Measurements from ENCODE around the gene HELB. TPM values are rescaled to one million over a fixed set of nuclear protein-coding genes. Genes with fewer than 3 reads are reported as not detected.

Gene HELB
- polyA plus RNA-seq (2011; rRNA removed) (2.0 TPM in 2 replicates), polyA minus RNA-seq (2011; rRNA and poly(A)+ RNA removed) (4.7 and 5.3 TPM in 2 replicates)

DNA sequence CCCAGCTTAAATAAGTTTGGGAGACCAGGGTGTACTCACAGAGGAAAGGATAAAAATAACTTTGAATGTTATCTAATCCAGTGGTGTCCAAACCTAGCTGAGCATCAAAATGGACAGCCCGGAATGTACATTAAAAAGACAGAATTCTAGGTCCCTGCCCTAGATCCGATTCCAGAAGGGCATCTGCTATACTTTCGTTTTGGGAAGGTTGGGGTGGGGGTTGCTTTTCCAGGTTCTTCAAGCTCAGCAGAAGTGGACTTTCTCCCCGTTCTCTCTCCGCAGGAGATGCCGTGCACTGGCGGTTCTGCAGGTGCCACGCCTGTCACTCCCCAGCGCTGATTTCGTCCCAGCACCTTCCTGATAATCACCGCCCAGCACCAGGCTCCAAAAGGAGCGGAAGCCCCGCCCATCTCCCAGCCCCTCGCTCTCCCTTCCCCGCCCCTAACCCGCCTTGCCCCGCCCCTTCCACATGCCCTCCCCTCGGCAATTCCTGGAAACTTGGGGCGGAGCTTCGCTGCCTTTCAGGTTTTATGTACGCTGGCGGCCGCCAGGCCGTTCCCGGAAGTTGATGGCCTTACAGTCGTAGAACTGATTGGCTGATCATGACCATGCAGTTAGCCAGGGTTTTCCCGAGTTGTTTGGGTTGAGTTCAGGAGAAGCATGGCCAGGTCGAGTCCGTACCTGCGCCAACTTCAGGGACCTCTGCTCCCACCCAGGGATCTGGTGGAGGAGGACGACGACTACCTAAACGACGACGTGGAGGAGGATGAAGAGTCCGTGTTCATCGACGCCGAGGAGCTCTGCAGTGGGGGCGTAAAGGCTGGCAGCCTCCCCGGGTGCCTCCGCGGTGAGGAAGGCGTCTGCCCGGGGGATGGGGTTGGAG, at the start of gene HELB:
TSS of gene HELB (plus strand) at position 550 of the 883 bp plus-strand sequence. CDS start at position 661, 111 bp downstream.
- H3K27me3 ChIP-seq (ENCODE audit: control insufficient read depth, insufficient read depth, low read length): peaks cover 2% of the 10 kb centered on the region
- H3K4me3 ChIP-seq (ENCODE audit: low read depth, low read length): peak within 1 kb of the TSS; percentile 99
- TF ChIP-seq, protein P1, sequence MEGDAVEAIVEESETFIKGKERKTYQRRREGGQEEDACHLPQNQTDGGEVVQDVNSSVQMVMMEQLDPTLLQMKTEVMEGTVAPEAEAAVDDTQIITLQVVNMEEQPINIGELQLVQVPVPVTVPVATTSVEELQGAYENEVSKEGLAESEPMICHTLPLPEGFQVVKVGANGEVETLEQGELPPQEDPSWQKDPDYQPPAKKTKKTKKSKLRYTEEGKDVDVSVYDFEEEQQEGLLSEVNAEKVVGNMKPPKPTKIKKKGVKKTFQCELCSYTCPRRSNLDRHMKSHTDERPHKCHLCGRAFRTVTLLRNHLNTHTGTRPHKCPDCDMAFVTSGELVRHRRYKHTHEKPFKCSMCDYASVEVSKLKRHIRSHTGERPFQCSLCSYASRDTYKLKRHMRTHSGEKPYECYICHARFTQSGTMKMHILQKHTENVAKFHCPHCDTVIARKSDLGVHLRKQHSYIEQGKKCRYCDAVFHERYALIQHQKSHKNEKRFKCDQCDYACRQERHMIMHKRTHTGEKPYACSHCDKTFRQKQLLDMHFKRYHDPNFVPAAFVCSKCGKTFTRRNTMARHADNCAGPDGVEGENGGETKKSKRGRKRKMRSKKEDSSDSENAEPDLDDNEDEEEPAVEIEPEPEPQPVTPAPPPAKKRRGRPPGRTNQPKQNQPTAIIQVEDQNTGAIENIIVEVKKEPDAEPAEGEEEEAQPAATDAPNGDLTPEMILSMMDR (IDR thresholded peaks at IDR 0.05; ENCODE audit: low read depth, low read length): no peak
- no peaks in the 10 kb centered on the region for H3K9me3 ChIP-seq (ENCODE audit: control insufficient read depth, insufficient read depth, low read length)
- ChIA-PET CTCF (interaction anchor here (0.6 to 1.7 kb wide), 10 partner anchors 10 to 157 kb away, joined by 3 to 14 read pairs (median 6); partner anchors contain the start of gene TMBIM4), POLR2A (interaction anchor here (0.6 to 1.3 kb wide), 3 partner anchors 12 to 133 kb away, joined by 3 to 8 read pairs (median 4); partner anchors contain the start of gene TMBIM4)
- H3K27ac ChIP-seq (ENCODE audit: low read depth, low read length): peak within 1 kb of the TSS; percentile 80
- peak; percentile 87 for DNase-seq (ENCODE audit: low read depth, low spot score)

DNA sequence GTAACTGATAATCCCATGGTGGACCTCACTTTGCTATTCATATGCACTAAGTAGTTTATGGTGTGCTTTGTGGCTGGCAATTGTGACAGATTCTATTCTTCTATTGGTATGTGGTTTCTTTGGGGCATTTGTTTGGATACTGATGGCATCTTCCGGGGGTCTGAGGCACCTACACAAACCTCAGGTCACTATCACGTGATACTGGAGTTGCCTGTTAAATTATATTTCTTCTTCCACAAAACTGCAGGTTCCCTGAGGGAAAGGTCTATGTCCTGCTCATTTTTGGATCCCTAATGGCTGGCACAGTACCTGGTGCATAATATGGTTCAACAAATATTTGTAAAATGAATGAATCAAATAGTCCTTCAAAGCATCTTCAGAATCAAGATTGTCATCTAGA, 49.5 kb upstream of the HELB start:
- TF ChIP-seq, protein P1 (IDR thresholded peaks at IDR 0.05; ENCODE audit: low read depth, low read length): no peak
- no peak overlapping the region for H3K27ac ChIP-seq (ENCODE audit: low read depth, low read length)
- POLR2A ChIA-PET: no interaction called here
- DNase-seq (ENCODE audit: low read depth, low spot score): no peak
- no peak overlapping the region for H3K4me3 ChIP-seq (ENCODE audit: low read depth, low read length)
- CTCF ChIA-PET: interaction anchor here (1.1 kb wide), 1 partner anchor 17 kb away, joined by 5 read pairs; no protein-coding TSS in a partner anchor
- H3K27me3 ChIP-seq (ENCODE audit: control insufficient read depth, insufficient read depth, low read length): no peaks in the 10 kb centered on the region
- no peaks in the 10 kb centered on the region for H3K9me3 ChIP-seq (ENCODE audit: control insufficient read depth, insufficient read depth, low read length)

DNA sequence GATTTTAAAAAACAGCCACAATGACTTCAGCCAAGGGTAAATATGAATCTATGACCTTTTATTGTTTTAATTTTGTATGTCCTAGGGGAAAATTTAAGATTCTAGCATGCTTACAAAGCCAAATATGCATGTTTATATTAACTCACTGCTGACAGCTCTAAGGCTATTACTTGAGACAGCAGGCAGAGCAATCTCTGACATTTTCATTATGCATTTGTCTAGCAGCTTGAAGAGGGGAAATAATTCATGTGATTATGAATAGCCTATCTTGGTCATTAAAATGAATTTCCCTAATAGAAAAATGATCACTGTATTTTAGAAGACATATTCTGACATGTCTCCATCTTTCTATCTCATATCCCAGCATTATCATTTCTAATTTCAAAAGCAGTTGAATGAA, 46.6 kb upstream of the HELB start:
- Histone ChIP-seq H3K27me3 (ENCODE audit: control insufficient read depth, insufficient read depth, low read length) (no peaks in the 10 kb centered on the region), H3K9me3 (ENCODE audit: control insufficient read depth, insufficient read depth, low read length) (no peaks in the 10 kb centered on the region), H3K4me3 (ENCODE audit: low read depth, low read length) (no peak overlapping the region), H3K27ac (ENCODE audit: low read depth, low read length) (no peak overlapping the region)
- ChIA-PET CTCF (interaction anchor here (1.0 kb wide), 1 partner anchor 14 kb away, joined by 3 read pairs; no protein-coding TSS in a partner anchor), POLR2A (no interaction called here)
- no peak for DNase-seq (ENCODE audit: low read depth, low spot score)
- TF ChIP-seq, protein P1 (IDR thresholded peaks at IDR 0.05; ENCODE audit: low read depth, low read length): no peak

DNA sequence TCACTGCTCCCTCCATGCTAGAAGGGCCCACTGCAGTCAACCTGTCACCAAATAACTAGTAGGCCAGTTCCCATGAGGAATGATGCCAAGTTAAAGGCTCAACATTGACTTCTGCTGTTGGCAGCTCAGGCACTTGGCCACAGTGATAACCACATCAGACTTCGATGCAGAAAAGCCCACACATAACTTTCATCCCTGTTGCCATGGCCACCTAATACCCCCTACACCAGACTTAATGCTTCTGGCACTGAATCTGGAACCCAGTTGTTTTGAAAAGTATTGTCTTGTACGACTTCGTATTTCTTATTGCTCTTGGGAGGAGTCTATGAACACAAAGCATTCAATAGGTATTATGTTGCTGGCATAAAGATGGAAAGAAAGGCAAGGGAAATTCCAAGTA, 44.3 kb upstream of the HELB start:
- Histone ChIP-seq H3K27ac (ENCODE audit: low read depth, low read length) (no peak overlapping the region), H3K27me3 (ENCODE audit: control insufficient read depth, insufficient read depth, low read length) (peaks cover 2% of the 10 kb centered on the region), H3K9me3 (ENCODE audit: control insufficient read depth, insufficient read depth, low read length) (no peaks in the 10 kb centered on the region), H3K4me3 (ENCODE audit: low read depth, low read length) (no peak overlapping the region)
- ChIA-PET POLR2A (no interaction called here), CTCF (interaction anchor here (0.8 kb wide), 1 partner anchor 11 kb away, joined by 3 read pairs; no protein-coding TSS in a partner anchor)
- no peak for DNase-seq (ENCODE audit: low read depth, low spot score)
- TF ChIP-seq, protein P1 (IDR thresholded peaks at IDR 0.05; ENCODE audit: low read depth, low read length): no peak

DNA sequence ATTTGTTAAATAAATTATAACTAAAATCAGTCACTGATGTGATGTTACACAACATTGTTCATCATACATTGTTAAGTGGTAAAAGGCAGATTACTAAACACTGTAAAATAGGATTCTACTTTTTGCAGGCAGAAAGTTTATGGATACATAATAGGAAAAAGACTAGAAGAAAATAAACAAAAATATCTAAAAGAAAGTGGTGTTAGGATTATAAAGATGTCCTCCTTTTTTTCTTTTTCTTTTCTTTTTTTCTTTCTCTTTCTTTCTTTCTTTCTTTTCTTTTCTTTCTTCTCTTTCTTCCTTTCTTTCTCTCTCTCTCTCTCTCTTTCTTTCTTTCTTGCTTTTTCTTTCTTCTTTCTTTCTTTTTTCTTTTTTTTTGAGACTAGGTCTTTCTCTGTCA, 39.6 kb upstream of the HELB start:
- POLR2A ChIA-PET: no interaction called here
- Histone ChIP-seq H3K4me3 (ENCODE audit: low read depth, low read length) (no peak overlapping the region), H3K27ac (ENCODE audit: low read depth, low read length) (no peak overlapping the region), H3K9me3 (ENCODE audit: control insufficient read depth, insufficient read depth, low read length) (no peaks in the 10 kb centered on the region), H3K27me3 (ENCODE audit: control insufficient read depth, insufficient read depth, low read length) (peaks cover 6% of the 10 kb centered on the region)
- DNase-seq (ENCODE audit: low read depth, low spot score): no peak
- TF ChIP-seq, protein P1 (IDR thresholded peaks at IDR 0.05; ENCODE audit: low read depth, low read length): no peak
- CTCF ChIA-PET: no interaction called here
